HEK293 (cell line): ENCODE data around the gene ADAM8.

Experiments used
- CTCF ChIP-seq: fragments of 450-650 bp; formaldehyde crosslinking; IDR thresholded peaks from 2 replicates; pipeline ENCODE4 v1.5.1; 2016; ENCODE audit warnings: missing biosample characterization, missing genetic modification characterization
- PRDM10 ChIP-seq: fragments of 450-650 bp; formaldehyde crosslinking; IDR thresholded peaks from 2 replicates; pipeline ENCODE4 v1.5.1; 2016; ENCODE audit warnings: missing biosample characterization, missing genetic modification characterization
- RBAK ChIP-seq: fragments of 450-650 bp; formaldehyde crosslinking; IDR thresholded peaks from 2 replicates; pipeline ENCODE4 v1.5.1; 2016; ENCODE audit warnings: missing biosample characterization, missing genetic modification characterization
- ZFP69B ChIP-seq: fragments of 450-650 bp; formaldehyde crosslinking; IDR thresholded peaks from 2 replicates; pipeline ENCODE4 v1.5.1; 2016; ENCODE audit warnings: missing biosample characterization, missing genetic modification characterization
- ZNF274 ChIP-seq, 2 experiments: fragments of 200-500 bp in 1 of 2; fragments of 450-650 bp in 1 of 2; sonication (Bioruptor generic) in 1 of 2; formaldehyde crosslinking in 1 of 2; IDR thresholded peaks; 2 replicates each; pipeline versions ENCODE4 v1.5.1 to v1.6.1; 2014 to 2016; ENCODE audit warnings: borderline replicate concordance in 1 of 2, inconsistent platforms in 1 of 2, low read length in 1 of 2, missing biosample characterization in 1 of 2, missing genetic modification characterization in 1 of 2
- ZNF548 ChIP-seq: fragments of 450-650 bp; formaldehyde crosslinking; IDR thresholded peaks from 2 replicates; pipeline ENCODE4 v1.5.1; 2016; ENCODE audit warnings: missing biosample characterization, missing genetic modification characterization
- TF ChIP-seq, protein P1 (sequence below): fragments of 450-650 bp; formaldehyde crosslinking; conservative IDR thresholded peaks from 2 replicates; pipeline ENCODE4 v1.5.1; 2016; ENCODE audit warnings: low read depth, missing biosample characterization, missing genetic modification characterization
- TF ChIP-seq, protein P2 (sequence below): fragments of 450-650 bp; formaldehyde crosslinking; IDR thresholded peaks from 2 replicates; pipeline ENCODE4 v1.5.1; 2016; ENCODE audit warnings: missing biosample characterization, missing genetic modification characterization

- no peak for TF ChIP-seq CTCF
- TF ChIP-seq, protein P1, sequence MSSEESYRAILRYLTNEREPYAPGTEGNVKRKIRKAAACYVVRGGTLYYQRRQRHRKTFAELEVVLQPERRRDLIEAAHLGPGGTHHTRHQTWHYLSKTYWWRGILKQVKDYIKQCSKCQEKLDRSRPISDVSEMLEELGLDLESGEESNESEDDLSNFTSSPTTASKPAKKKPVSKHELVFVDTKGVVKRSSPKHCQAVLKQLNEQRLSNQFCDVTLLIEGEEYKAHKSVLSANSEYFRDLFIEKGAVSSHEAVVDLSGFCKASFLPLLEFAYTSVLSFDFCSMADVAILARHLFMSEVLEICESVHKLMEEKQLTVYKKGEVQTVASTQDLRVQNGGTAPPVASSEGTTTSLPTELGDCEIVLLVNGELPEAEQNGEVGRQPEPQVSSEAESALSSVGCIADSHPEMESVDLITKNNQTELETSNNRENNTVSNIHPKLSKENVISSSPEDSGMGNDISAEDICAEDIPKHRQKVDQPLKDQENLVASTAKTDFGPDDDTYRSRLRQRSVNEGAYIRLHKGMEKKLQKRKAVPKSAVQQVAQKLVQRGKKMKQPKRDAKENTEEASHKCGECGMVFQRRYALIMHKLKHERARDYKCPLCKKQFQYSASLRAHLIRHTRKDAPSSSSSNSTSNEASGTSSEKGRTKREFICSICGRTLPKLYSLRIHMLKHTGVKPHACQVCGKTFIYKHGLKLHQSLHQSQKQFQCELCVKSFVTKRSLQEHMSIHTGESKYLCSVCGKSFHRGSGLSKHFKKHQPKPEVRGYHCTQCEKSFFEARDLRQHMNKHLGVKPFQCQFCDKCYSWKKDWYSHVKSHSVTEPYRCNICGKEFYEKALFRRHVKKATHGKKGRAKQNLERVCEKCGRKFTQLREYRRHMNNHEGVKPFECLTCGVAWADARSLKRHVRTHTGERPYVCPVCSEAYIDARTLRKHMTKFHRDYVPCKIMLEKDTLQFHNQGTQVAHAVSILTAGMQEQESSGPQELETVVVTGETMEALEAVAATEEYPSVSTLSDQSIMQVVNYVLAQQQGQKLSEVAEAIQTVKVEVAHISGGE (tag by site-specific recombination) = no peak
- no peak for TF ChIP-seq PRDM10
- no peak for TF ChIP-seq ZNF274 (IDR thresholded peaks at IDR 0.05; ENCODE audit: low read length)
- no peak; the same call in 1 of the 2 replicates for TF ChIP-seq ZNF274 (tag by site-specific recombination; IDR thresholded peaks at IDR 0.05; ENCODE audit: borderline replicate concordance)
- TF ChIP-seq ZNF548 = no peak
- no peak for TF ChIP-seq RBAK (tag by site-specific recombination)
- TF ChIP-seq, protein P2, sequence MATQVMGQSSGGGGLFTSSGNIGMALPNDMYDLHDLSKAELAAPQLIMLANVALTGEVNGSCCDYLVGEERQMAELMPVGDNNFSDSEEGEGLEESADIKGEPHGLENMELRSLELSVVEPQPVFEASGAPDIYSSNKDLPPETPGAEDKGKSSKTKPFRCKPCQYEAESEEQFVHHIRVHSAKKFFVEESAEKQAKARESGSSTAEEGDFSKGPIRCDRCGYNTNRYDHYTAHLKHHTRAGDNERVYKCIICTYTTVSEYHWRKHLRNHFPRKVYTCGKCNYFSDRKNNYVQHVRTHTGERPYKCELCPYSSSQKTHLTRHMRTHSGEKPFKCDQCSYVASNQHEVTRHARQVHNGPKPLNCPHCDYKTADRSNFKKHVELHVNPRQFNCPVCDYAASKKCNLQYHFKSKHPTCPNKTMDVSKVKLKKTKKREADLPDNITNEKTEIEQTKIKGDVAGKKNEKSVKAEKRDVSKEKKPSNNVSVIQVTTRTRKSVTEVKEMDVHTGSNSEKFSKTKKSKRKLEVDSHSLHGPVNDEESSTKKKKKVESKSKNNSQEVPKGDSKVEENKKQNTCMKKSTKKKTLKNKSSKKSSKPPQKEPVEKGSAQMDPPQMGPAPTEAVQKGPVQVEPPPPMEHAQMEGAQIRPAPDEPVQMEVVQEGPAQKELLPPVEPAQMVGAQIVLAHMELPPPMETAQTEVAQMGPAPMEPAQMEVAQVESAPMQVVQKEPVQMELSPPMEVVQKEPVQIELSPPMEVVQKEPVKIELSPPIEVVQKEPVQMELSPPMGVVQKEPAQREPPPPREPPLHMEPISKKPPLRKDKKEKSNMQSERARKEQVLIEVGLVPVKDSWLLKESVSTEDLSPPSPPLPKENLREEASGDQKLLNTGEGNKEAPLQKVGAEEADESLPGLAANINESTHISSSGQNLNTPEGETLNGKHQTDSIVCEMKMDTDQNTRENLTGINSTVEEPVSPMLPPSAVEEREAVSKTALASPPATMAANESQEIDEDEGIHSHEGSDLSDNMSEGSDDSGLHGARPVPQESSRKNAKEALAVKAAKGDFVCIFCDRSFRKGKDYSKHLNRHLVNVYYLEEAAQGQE (tag by site-specific recombination) = no peak
- TF ChIP-seq ZFP69B (tag by site-specific recombination) = no peak
Observed at GRCh38 chr10:133249975-133250754, 26.5 kb downstream of the ADAM8 start.
